HepG2 (cell line): ENCODE results near the gene SMTN. TPM values are rescaled to one million over a fixed set of nuclear protein-coding genes. Genes with fewer than 3 reads are reported as not detected.

Source experiments
- ATAC-seq: fragments of 200-7000 bp; cut with Tn5 transposase; 3 replicates; pipeline ENCODE4 v1.9.1; 2020; ENCODE audit warnings: mild to moderate bottlenecking, moderate library complexity
- Bru-seq: library from RNA; stranded (reverse); fragments of 400-500 nt; gene quantifications from one replicate; lab custom pipeline; 2021; lab: Mats Ljungman, UMichigan
- BruChase-seq, 2 experiments: library from RNA; stranded (reverse); fragments of 400-500 nt; gene quantifications; one replicate each; lab custom pipeline; 2021; lab: Mats Ljungman, UMichigan
- BruUV-seq: library from RNA; stranded (reverse); fragments of 400-500 nt; replicated peaks from 2 replicates; lab custom pipeline; 2021; lab: Mats Ljungman, UMichigan
- CTCF ChIA-PET: fragments of 300-600 bp; formaldehyde crosslinking; extraction: SDS; loops from one replicate; lab custom pipeline; 2021; ENCODE audit warnings: low total read pairs, inconsistent platforms, low intra/inter-chr PET ratio; lab: Yijun Ruan, JAX
- POLR2A ChIA-PET: fragments of 350-600 bp; sonication (Branson Sonifier 250); formaldehyde crosslinking; loops from one replicate; lab custom pipeline; 2020; ENCODE audit warnings: antibody characterized with exemption, inconsistent platforms; lab: Yijun Ruan, JAX
- DNase-seq: peaks from one replicate; pipeline ENCODE4 v3.0.0-alpha.2; 2015; ENCODE audit warnings: low spot score
- FAIRE-seq: peaks from 3 replicates; lab custom pipeline; 2011; peaks lifted over from hg19 to GRCh38; lab: Jason Lieb, UNC
- H2AFZ ChIP-seq: one replicate; pipeline ENCODE4 v1.6.1; 2011; ENCODE audit warnings: low read length, inconsistent platforms
- H3K27ac ChIP-seq: fragments of 300-600 bp; 3 replicates; pipeline ENCODE4 v1.8.0; 2011; ENCODE audit warnings: mixed run types, mild to moderate bottlenecking, mixed read lengths, low read length, inconsistent platforms; ENCODE audit not compliant: insufficient read depth; ENCODE audit errors: extremely low read length
- H3K27me3 ChIP-seq, 2 experiments: fragments of 200-600 bp in 1 of 2; 2 replicates in 1 of 2; 3 replicates in 1 of 2; pipeline versions ENCODE4 v1.6.0 to v1.8.0; 2011; ENCODE audit warnings: low read length in 2 of 2, mild to moderate bottlenecking in 2 of 2, moderate library complexity in 2 of 2, inconsistent platforms in 1 of 2; ENCODE audit not compliant: insufficient read depth in 2 of 2, control insufficient read depth in 1 of 2
- H3K36me3 ChIP-seq, 2 experiments: fragments of 200-600 bp in 1 of 2; replicated peaks in 1 of 2; 2 replicates in 1 of 2; 3 replicates in 1 of 2; pipeline versions ENCODE4 v1.5.1 to v1.8.0; 2011; ENCODE audit warnings: low read length in 2 of 2, inconsistent platforms in 1 of 2; ENCODE audit not compliant: insufficient read depth in 2 of 2, control insufficient read depth in 1 of 2
- H3K4me1 ChIP-seq: 2 replicates; pipeline ENCODE4 v1.5.1; 2012; ENCODE audit warnings: low read length, inconsistent platforms; ENCODE audit not compliant: insufficient read depth
- H3K4me2 ChIP-seq: 2 replicates; pipeline ENCODE4 v1.6.0; 2011; ENCODE audit warnings: low read depth, low read length, inconsistent platforms
- H3K4me3 ChIP-seq, 3 experiments: fragments of 200-600 bp in 1 of 3; sonication (generic), shearing (Covaris generic) in 1 of 3; replicated peaks in 1 of 3; 2 replicates each; pipeline ENCODE4 v1.5.1; 2011 to 2016; ENCODE audit warnings: low read length in 3 of 3, inconsistent platforms in 2 of 3, low read depth in 2 of 3, mild to moderate bottlenecking in 2 of 3, control low read depth in 1 of 3, mixed read lengths in 1 of 3; ENCODE audit not compliant: insufficient read depth in 1 of 3
- H3K79me2 ChIP-seq: one replicate; pipeline ENCODE4 v1.6.1; 2011; ENCODE audit warnings: low read length, inconsistent platforms; ENCODE audit not compliant: insufficient read depth
- H3K9ac ChIP-seq: 2 replicates; pipeline ENCODE4 v1.6.0; 2011; ENCODE audit warnings: mild to moderate bottlenecking, low read depth, low read length, inconsistent platforms; ENCODE audit not compliant: insufficient read depth
- H3K9me3 ChIP-seq: 2 replicates; pipeline ENCODE4 v1.5.1; 2012; ENCODE audit warnings: mild to moderate bottlenecking, low read length
- H4K20me1 ChIP-seq: 2 replicates; pipeline ENCODE4 v1.6.0; 2011; ENCODE audit warnings: inconsistent platforms, mild to moderate bottlenecking, low read length, moderate library complexity; ENCODE audit not compliant: insufficient read depth
- ETV5 ChIP-seq: IDR thresholded peaks from 2 replicates; pipeline ENCODE4 v1.6.1; 2018; ENCODE audit warnings: missing biosample characterization, missing genetic modification reagents, inconsistent platforms, borderline replicate concordance
- FOXK1 ChIP-seq: sonication (generic); formaldehyde crosslinking; IDR thresholded peaks from 2 replicates; pipeline ENCODE4 v1.4.0; 2020; ENCODE audit warnings: low read depth, missing genetic modification reagents, borderline replicate concordance
- HOXD1 ChIP-seq: sonication (generic); formaldehyde crosslinking; IDR thresholded peaks from 2 replicates; pipeline ENCODE4 v1.5.0; 2020; ENCODE audit warnings: missing genetic modification reagents
- KLF13 ChIP-seq: sonication (generic); formaldehyde crosslinking; IDR thresholded peaks from 2 replicates; pipeline ENCODE4 v1.4.0; 2020; ENCODE audit warnings: mild to moderate bottlenecking, missing genetic modification reagents
- REL ChIP-seq: sonication (generic); formaldehyde crosslinking; conservative IDR thresholded peaks from 2 replicates; pipeline ENCODE4 v1.8.0; 2022; ENCODE audit warnings: mild to moderate bottlenecking, missing genetic modification reagents, moderate library complexity
- RXRA ChIP-seq: sonication (generic); formaldehyde crosslinking; IDR thresholded peaks from 2 replicates; pipeline ENCODE4 v1.5.1; 2020; ENCODE audit warnings: missing genetic modification reagents
- SMARCE1 ChIP-seq: fragments of 450-650 bp; IDR thresholded peaks from 2 replicates; pipeline ENCODE4 v1.6.1; 2017; ENCODE audit warnings: borderline replicate concordance
- TEAD3 ChIP-seq: optimal IDR thresholded peaks from 2 replicates; pipeline ENCODE3; 2016; ENCODE audit warnings: borderline replicate concordance
- ZBTB3 ChIP-seq: sonication (generic); formaldehyde crosslinking; IDR thresholded peaks from 2 replicates; pipeline ENCODE4 v1.4.0; 2020; ENCODE audit warnings: low read depth, mild to moderate bottlenecking, moderate library complexity, missing genetic modification reagents, borderline replicate concordance
- ZNF276 ChIP-seq: sonication (generic); formaldehyde crosslinking; IDR thresholded peaks from 2 replicates; pipeline ENCODE4 v1.4.0; 2020; ENCODE audit warnings: mild to moderate bottlenecking, low read depth, missing genetic modification reagents
- ZNF337 ChIP-seq: sonication (generic); formaldehyde crosslinking; IDR thresholded peaks from 2 replicates; pipeline ENCODE4 v1.5.1; 2020; ENCODE audit warnings: missing genetic modification reagents, low read depth, mild to moderate bottlenecking, borderline replicate concordance
- ZNF83 ChIP-seq: sonication (generic); formaldehyde crosslinking; IDR thresholded peaks from 2 replicates; pipeline ENCODE4 v1.4.0; 2020; ENCODE audit warnings: missing genetic modification reagents, mild to moderate bottlenecking, borderline replicate concordance
- WGBS: methylation state at CpG from one replicate; pipeline ENCODE4 v1.1.6; 2017; ENCODE audit warnings: low lambda C conversion rate; 5-methylcytosine and 5-hydroxymethylcytosine counted together
- in situ Hi-C: cut with HindIII; loops from 2 replicates; pipeline ENCODE4 v1.10.0; 2017; ENCODE audit warnings: low pct_unique_long_range_greater_than_20kb; ENCODE audit not compliant: extremely low pct_ligation_motif_present
- intact Hi-C: fragments of 100-400 bp; cut with micrococcal nuclease; formaldehyde crosslinking; loops from one replicate; pipeline ENCODE4 v1.10.0; 2022; ENCODE audit not compliant: unreplicated experiment
- long read RNA-seq, 2 experiments: library from RNA in 1 of 2; library from polyadenylated mRNA in 1 of 2; stranded (forward) in 1 of 2; unstranded in 1 of 2; transcript quantifications; one replicate each; pipeline ENCODE4 v2.0.0, GENCODE V29; 2019 to 2022
- polyA minus RNA-seq, 3 experiments: library from RNA; depleted of rRNA, polyadenylated mRNA; stranded (reverse); fragments of >200 nt; gene quantifications; 2 replicates each; pipeline ENCODE4 v1.2.3, GENCODE V29; 2011; ENCODE audit warnings: low replicate concordance in 1 of 3
- polyA plus RNA-seq, 8 experiments: library from polyadenylated mRNA; depleted of rRNA in 3 of 8; stranded (reverse) in 7 of 8; unstranded in 1 of 8; fragments of >200 nt; fragmentation: Illumina TruSeq in 4 of 8; extraction: Trizol in 4 of 8; gene quantifications; 2 replicates each; pipeline versions ENCODE4 v1.2.1 to v1.2.3, GENCODE V29; 2011 to 2016; ENCODE audit warnings: low read depth in 4 of 8, missing spikeins in 1 of 8, mixed read lengths in 1 of 8; ENCODE audit not compliant: insufficient read depth in 1 of 8
- total RNA-seq, 5 experiments: library from RNA; depleted of rRNA; stranded (reverse); fragments of >200 nt; fragmentation: Illumina TruSeq; extraction: Trizol; gene quantifications; 2 replicates each; pipeline ENCODE4 v1.2.3, GENCODE V29; 2016; ENCODE audit warnings: low read depth in 1 of 5

SMTN gene
- 6.9 and 14.7 TPM in 2 replicates for total RNA-seq (2016; rRNA removed; fragmentation: Illumina TruSeq; extraction: Trizol)
- total RNA-seq (2016; cell fraction: cytosol; rRNA removed; fragmentation: Illumina TruSeq; extraction: Trizol; ENCODE audit: low read depth), result 2.5 and 3.0 TPM in 2 replicates
- 5.5 and 15.8 TPM in 2 replicates for total RNA-seq (2016; cell fraction: insoluble cytoplasmic fraction; rRNA removed; fragmentation: Illumina TruSeq; extraction: Trizol)
- total RNA-seq (2016; cell fraction: membrane; rRNA removed; fragmentation: Illumina TruSeq; extraction: Trizol), result 7.5 and 8.5 TPM in 2 replicates
- 17.4 and 23.6 TPM in 2 replicates for total RNA-seq (2016; cell fraction: nucleus; rRNA removed; fragmentation: Illumina TruSeq; extraction: Trizol)
- polyA plus RNA-seq (2011; rRNA removed), result 24.2 and 26.1 TPM in 2 replicates
- polyA plus RNA-seq (2011; cell fraction: cytosol; rRNA removed), result 10.8 and 14.8 TPM in 2 replicates
- 129 and 177 TPM in 2 replicates for polyA plus RNA-seq (2011; cell fraction: nucleus; rRNA removed)
- polyA plus RNA-seq (2012), result 16.2 and 21.3 TPM in 2 replicates
- 2.3 and 3.6 TPM in 2 replicates for polyA plus RNA-seq (2016; cell fraction: cytosol; fragmentation: Illumina TruSeq; extraction: Trizol; ENCODE audit: low read depth)
- polyA plus RNA-seq (2016; cell fraction: insoluble cytoplasmic fraction; fragmentation: Illumina TruSeq; extraction: Trizol; ENCODE audit: low read depth), result 6.1 and 9.7 TPM in 2 replicates
- 5.1 and 6.6 TPM in 2 replicates for polyA plus RNA-seq (2016; cell fraction: membrane; fragmentation: Illumina TruSeq; extraction: Trizol; ENCODE audit: low read depth)
- 48.9 and 50.6 TPM in 2 replicates for polyA plus RNA-seq (2016; cell fraction: nucleus; fragmentation: Illumina TruSeq; extraction: Trizol; ENCODE audit: insufficient read depth, low read depth)
- 5.1 and 18.8 TPM in 2 replicates for polyA minus RNA-seq (2011; rRNA and poly(A)+ RNA removed; ENCODE audit: low replicate concordance)
- 11.6 and 13.2 TPM in 2 replicates for polyA minus RNA-seq (2011; cell fraction: cytosol; rRNA and poly(A)+ RNA removed)
- polyA minus RNA-seq (2011; cell fraction: nucleus; rRNA and poly(A)+ RNA removed), result 28.8 and 31.8 TPM in 2 replicates
- percentile 50 among the genes with signal in this experiment for Bru-seq, nascent RNA
- percentile 69 among the genes with signal in this experiment for BruChase-seq, experiment 1, labeled RNA remaining after a 6-hour chase
- BruChase-seq, experiment 2, labeled RNA remaining after a 2-hour chase, result percentile 56 among the genes with signal in this experiment
- long read RNA-seq, experiment 1, partial matches to known transcripts, result 5 of 10 reads
- long read RNA-seq, experiment 1, other reads (novel, unspliced or antisense), result 1 of 10 reads
- long read RNA-seq, experiment 2, transcript SMTN-201 (21 exons, 3,295 nt), result major isoform, 7 of 28 reads
- long read RNA-seq, experiment 2, partial matches to known transcripts, result 9 of 28 reads
- long read RNA-seq, experiment 2, other reads (novel, unspliced or antisense), result 11 of 28 reads

- Histone ChIP-seq H3K27ac (peak within 1 kb of the TSS; percentile 74), H3K4me3 (peak within 1 kb of the TSS; percentile 71 to 92 (median 89)), H3K4me2 (peak within 1 kb of the TSS; percentile 93), H2AFZ (no peak within 1 kb of the TSS), H3K79me2 (peaks cover 3% of the 10 kb centered on the region), H3K4me1 (peaks cover 47% of the 10 kb centered on the region), H3K9me3 (no peaks in the 10 kb centered on the region), H4K20me1 (no peaks in the 10 kb centered on the region), H3K9ac (peak within 1 kb of the TSS; percentile 80), H3K36me3 (peaks cover 6% of the 10 kb centered on the region in 2 experiments; a peak in 1 of 5 replicates), H3K27me3 (no peaks in the 10 kb centered on the region; a peak in 1 of 5 replicates)
- no TSS peak for BruUV-seq
- FAIRE-seq (peak; percentile 83), ATAC-seq (peak; percentile 87), DNase-seq (peak; percentile 86)
- POLR2A ChIA-PET, result interaction anchor here (0.5 to 6.5 kb wide), 20 partner anchors 8 to 266 kb away, joined by 3 to 113 read pairs (median 4); partner anchors contain the start of genes MORC2, PATZ1, SELENOM and TUG1
- CTCF ChIA-PET, result interaction anchor here (2.1 kb wide), 1 partner anchor 133 kb away, joined by 7 read pairs; no protein-coding TSS in a partner anchor
- in situ Hi-C loops, result loop anchor here (5.0 kb wide), 1 partner anchor 114 kb away; the partner anchor contains the start of genes MORC2 and TUG1
- 1% methylated on average over 27 of the region's 63 CpGs for WGBS
- intact Hi-C loops, result loop anchor here (5.0 kb wide), 3 partner anchors 99 to 134 kb away; partner anchors contain the start of genes MORC2 and TUG1
- TF ChIP-seq TEAD3 (CRISPR knock-in tag), result no peak
- no peak for TF ChIP-seq SMARCE1
- TF ChIP-seq ZNF83, result 0 out of 2 replicates have a peak, but pooled peaks have one; percentile 18
- peak; percentile 1; the same call in 1 of the 2 replicates for TF ChIP-seq FOXK1 (CRISPR knock-in tag)
- 0 out of 2 replicates have a peak, but pooled peaks have one; percentile 12 for TF ChIP-seq RXRA
- no peak for TF ChIP-seq KLF13 (CRISPR knock-in tag)
- TF ChIP-seq ZNF276 (CRISPR knock-in tag), result peak; percentile 85; the same call in 1 of the 2 replicates
- TF ChIP-seq ZNF337 (CRISPR knock-in tag), result 0 out of 2 replicates have a peak, but pooled peaks have one; percentile 38
- TF ChIP-seq REL (CRISPR knock-in tag), result 0 out of 2 replicates have a peak, but pooled peaks have one; percentile 21
- peak; percentile 52; the same call in 1 of the 2 replicates for TF ChIP-seq ZBTB3
- no peak for TF ChIP-seq HOXD1 (CRISPR knock-in tag)
- 0 out of 2 replicates have a peak, but pooled peaks have one; percentile 10 for TF ChIP-seq ETV5 (CRISPR knock-in tag)
Measured at GRCh38 chr22:31080848-31081649, at the start of gene SMTN. SMTN (plus strand) TSS chr22:31081318; CDS start chr22:31083259, 1,941 bp downstream.
